Progenitor cell of endocrine pancreas (in vitro differentiated cells): ENCODE data around the gene GINS1. TPM values are rescaled to one million over a fixed set of nuclear protein-coding genes. Genes with fewer than 3 reads are reported as not detected.

Experiments used
- DNase-seq: peaks from one replicate; pipeline ENCODE4 v3.0.0; 2021; ENCODE audit warnings: low spot score; ENCODE audit not compliant: unreplicated experiment
- H3K27ac Mint-ChIP-seq: 2 replicates; pipeline ENCODE4 v1.8.0; 2021; ENCODE audit warnings: mild to moderate bottlenecking, moderate library complexity, mixed read lengths
- H3K27me3 Mint-ChIP-seq: 2 replicates; pipeline ENCODE4 v1.8.0; 2021; ENCODE audit warnings: mixed read lengths
- H3K36me3 Mint-ChIP-seq: 2 replicates; pipeline ENCODE4 v1.8.0; 2022; ENCODE audit warnings: mixed read lengths; ENCODE audit not compliant: insufficient read depth
- H3K4me1 Mint-ChIP-seq: 2 replicates; pipeline ENCODE4 v1.8.0; 2021; ENCODE audit warnings: low read depth, mixed read lengths
- H3K4me3 Mint-ChIP-seq: 2 replicates; pipeline ENCODE4 v1.8.0; 2021; ENCODE audit warnings: low read depth, mild to moderate bottlenecking, moderate library complexity, mixed read lengths
- H3K9me3 Mint-ChIP-seq: 2 replicates; pipeline ENCODE4 v1.8.0; 2021; ENCODE audit warnings: low read depth, mixed read lengths
- CTCF ChIP-seq: fragments of 200-600 bp; sonication (generic); IDR thresholded peaks from one replicate; pipeline ENCODE4 v1.5.0; 2021; ENCODE audit warnings: antibody characterized with exemption, mild to moderate bottlenecking; ENCODE audit not compliant: unreplicated experiment
- total RNA-seq: library from RNA; stranded (reverse); gene quantifications from 2 replicates; pipeline ENCODE4 v1.2.1, GENCODE V29; 2021

Gene GINS1
- total RNA-seq, 1 donor from 2014 or later, result 25.2 TPM

- Mint-ChIP-seq H3K9me3 (peaks cover 6% of the 10 kb centered on the region), H3K27ac (no peak overlapping the region), H3K36me3 (peaks cover 10% of the 10 kb centered on the region), H3K4me3 (no peak overlapping the region), H3K27me3 (no peaks in the 10 kb centered on the region), H3K4me1 (peaks cover 5% of the 10 kb centered on the region)
- DNase-seq, result no peak
- no peak for TF ChIP-seq CTCF
Observed at GRCh38 chr20:25364879-25365699, 42.4 kb upstream of the GINS1 start.

GRCh38 chr20:25368526-25368925 lies 38.9 kb upstream of the GINS1 start:
- DNase-seq, result no peak
- Mint-ChIP-seq H3K4me3 (no peak overlapping the region), H3K27me3 (no peaks in the 10 kb centered on the region), H3K36me3 (peaks cover 14% of the 10 kb centered on the region), H3K27ac (no peak overlapping the region), H3K9me3 (peaks cover 11% of the 10 kb centered on the region), H3K4me1 (peaks cover 4% of the 10 kb centered on the region)
- no peak for TF ChIP-seq CTCF

GRCh38 chr20:25368976-25369375 lies 38.5 kb upstream of the GINS1 start:
- Mint-ChIP-seq H3K4me1 (peaks cover 4% of the 10 kb centered on the region), H3K36me3 (peaks cover 15% of the 10 kb centered on the region), H3K4me3 (no peak overlapping the region), H3K27me3 (no peaks in the 10 kb centered on the region), H3K27ac (no peak overlapping the region), H3K9me3 (peaks cover 12% of the 10 kb centered on the region)
- DNase-seq, result no peak
- no peak for TF ChIP-seq CTCF

GRCh38 chr20:25369529-25369928 lies 37.9 kb upstream of the GINS1 start:
- peaks cover 10% of the 10 kb centered on the region for H3K9me3 Mint-ChIP-seq
- H3K4me3 Mint-ChIP-seq, result no peak overlapping the region
- TF ChIP-seq CTCF, result no peak
- H3K27ac Mint-ChIP-seq, result peak overlapping the region; percentile 49
- no peak for DNase-seq
- peaks cover 2% of the 10 kb centered on the region for H3K4me1 Mint-ChIP-seq
- H3K27me3 Mint-ChIP-seq, result no peaks in the 10 kb centered on the region
- H3K36me3 Mint-ChIP-seq, result peaks cover 15% of the 10 kb centered on the region

GRCh38 chr20:25369971-25370370 lies 37.5 kb upstream of the GINS1 start:
- H3K27ac Mint-ChIP-seq, result no peak overlapping the region
- peaks cover 2% of the 10 kb centered on the region for H3K4me1 Mint-ChIP-seq
- H3K9me3 Mint-ChIP-seq, result peaks cover 10% of the 10 kb centered on the region
- H3K36me3 Mint-ChIP-seq, result peaks cover 14% of the 10 kb centered on the region
- no peak for DNase-seq
- no peak overlapping the region for H3K4me3 Mint-ChIP-seq
- no peak for TF ChIP-seq CTCF
- no peaks in the 10 kb centered on the region for H3K27me3 Mint-ChIP-seq
